Activated CD4-positive, CD25-positive, alpha-beta regulatory T cell treated with anti-CD3 and anti-CD28 coated beads, Interleukin-2, amount 50 U/mL, for 24 hours (primary cell): ENCODE results near the gene NOD1.
"Not testable (repeated sequence)": the region's sequence is repeated elsewhere in the genome, so short reads cannot be mapped to it uniquely, and the experiment has no call there.

ENCODE experiments used
- ATAC-seq, 2 donors: fragments of 150-1000 bp; cut with Tn5 transposase; one replicate each; pipeline ENCODE4 v1.10.0; 2021; ENCODE audit warnings: mild to moderate bottlenecking in 1 of 2, moderate library complexity in 1 of 2

NOD1 gene

DNA sequence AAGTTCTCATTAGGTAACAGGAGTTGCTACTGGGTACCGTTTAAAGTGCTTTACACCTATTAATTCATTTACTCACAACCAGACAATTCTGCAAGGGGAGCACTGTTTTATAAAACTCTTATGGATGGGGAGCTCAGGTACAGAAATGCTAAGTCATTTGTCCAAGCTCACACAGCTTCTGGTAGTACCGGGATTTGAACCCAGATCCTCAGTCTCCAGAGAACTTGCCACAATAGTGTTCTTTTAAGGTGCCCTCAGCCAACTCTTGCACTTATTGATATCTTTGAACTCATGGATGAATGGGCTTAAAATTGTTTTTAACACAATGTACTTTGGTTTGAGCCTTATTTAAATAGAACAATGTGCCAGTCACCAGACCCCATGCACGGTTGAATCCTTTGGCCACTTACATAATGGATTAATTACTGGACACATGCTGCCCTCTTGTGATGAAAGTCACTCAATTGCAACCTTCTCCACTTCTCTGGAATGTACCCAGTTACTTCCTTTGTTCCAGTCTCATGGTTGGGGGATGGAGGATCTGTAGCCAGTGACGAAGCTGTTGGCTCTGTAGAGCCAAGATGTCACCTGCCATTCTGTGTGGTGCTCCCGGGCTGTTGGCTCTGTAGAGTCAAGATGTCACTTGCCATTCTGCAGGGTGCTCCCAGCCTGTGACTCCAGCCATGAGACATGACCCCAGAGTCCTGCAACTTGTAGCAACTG lies 65.6 kb downstream of the NOD1 start:
- no peak for ATAC-seq

DNA sequence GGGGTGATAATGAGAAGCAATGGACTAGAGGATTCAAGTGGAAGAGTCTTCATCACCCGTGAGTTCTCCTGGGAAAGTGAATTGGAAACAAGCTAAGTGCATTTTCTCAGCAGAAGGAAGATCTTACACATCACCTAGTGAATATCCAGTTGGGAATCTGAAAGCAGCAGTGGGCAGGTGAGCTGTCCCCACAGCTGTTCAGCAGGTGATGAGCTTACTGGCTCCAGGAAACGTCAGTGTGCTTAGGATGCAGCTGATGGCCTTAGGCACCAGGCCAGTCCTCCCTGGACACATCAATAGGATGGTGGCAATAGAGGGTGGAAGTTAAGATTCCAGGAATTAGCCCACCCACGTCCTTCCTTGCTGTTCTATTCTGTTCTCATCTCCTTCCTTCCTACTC lies 66.7 kb downstream of the NOD1 start:
- no peak for ATAC-seq

DNA sequence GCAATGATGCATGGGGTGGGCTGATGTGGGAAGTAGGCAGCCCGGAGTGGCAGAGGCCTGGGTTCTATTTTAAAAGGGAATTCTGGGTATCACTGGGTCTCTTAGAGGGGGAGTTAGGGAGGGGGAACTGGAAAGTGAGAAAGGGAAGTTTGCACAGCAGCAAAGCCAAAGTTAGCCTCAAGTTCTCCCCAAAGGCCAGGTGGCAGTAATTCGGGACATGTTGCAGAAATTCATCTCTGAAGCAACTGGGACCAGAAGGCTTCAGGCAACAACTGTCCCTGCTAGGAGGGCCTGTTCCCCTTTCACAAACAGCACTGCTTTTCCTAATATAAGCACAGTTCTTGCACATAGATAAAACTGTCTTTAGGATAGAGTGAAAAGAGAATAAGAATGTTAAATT lies 67.4 kb downstream of the NOD1 start:
- no peak for ATAC-seq

DNA sequence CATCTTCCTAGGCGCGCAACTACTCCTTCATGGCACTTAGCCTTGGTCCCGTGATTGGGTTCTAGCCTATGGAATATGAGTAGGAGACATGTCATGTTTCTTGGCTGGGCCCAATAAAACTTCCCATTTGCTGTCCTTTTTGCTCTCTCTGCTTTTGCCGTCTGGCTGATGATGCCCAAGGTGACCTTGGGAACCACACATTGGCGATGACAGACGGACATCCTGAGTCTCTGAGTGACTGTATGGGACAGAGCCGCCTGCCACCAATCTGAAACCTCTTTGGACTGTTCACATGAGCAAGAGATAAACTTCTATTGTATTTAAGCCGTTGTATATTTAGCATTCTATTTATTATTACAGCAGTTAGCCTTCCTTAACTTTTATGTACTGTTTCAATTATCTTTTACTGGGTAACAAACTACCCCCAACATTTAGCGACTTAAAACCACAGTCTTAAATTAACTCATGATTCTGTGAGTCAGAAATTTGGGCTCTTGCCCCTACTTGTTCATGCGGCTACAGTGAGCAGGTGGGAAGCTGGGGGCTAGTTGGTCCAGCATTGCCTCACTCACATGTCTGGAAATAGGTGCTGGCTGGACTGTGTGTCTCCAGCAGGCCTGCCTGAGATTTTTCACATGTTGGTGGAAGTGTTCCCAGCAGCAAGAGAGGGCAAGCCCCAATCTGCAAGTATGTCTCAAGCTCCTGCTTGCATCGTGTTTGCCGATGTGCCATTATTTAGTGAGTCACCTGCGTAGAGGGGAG lies 71.7 kb downstream of the NOD1 start:
- ATAC-seq, result no peak

DNA sequence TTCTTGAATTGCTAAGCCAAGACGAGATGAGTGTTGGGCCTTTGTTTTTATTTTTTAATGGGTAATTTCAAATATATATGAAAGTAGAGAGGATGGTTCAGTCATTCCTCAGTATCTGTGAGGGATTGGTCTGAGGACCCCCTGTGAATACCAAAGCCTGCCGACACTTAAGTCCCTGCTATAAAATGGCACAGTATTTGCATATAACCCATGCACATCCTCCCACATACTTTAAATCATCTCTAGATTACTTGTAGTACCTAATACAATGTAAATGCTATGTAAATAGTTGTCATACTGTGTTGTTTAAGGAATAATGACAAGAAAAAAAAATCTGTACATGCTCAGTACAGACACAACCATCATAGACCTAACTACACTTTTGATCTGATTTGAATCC lies 73.4 kb downstream of the NOD1 start:
- ATAC-seq, result no peak

DNA sequence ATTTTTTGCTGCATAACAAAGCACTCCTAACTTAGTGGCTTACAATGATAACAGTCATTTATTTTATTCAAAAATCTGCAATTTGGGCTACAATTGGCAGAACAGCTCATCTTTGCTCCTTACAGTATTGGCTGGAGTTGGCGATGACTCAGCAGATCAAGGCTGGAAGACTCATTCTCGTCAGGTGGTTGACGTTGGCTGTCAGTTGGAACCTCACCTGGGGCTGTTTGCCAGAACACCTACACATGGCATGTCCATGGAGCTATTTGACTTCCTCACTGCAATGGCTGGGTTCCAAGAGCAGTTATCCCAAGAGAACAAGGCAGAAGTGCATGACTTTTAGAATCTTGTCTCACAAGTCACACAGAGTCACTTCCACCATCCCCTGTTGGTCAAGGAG lies 75.1 kb downstream of the NOD1 start:
- no peak for ATAC-seq

DNA sequence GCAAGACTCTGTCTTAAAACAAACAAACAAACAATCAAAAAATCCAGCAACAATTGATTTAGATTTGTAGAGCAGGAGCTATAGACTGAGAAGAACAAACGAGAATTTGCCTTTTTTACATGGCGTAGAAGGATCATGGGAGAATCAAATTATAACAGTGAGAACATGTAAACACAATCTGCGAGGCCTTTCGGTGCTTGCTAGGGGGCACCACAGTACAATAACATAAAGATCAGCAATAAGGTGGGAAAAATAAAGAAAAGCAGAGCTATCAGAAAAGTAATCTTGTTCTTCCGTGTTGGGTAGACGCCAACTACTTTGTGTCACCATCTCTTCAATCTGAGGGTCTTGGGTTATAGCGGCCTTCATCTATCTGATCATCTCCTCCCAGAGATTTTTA lies 82.2 kb downstream of the NOD1 start:
- ATAC-seq, result no peak

DNA sequence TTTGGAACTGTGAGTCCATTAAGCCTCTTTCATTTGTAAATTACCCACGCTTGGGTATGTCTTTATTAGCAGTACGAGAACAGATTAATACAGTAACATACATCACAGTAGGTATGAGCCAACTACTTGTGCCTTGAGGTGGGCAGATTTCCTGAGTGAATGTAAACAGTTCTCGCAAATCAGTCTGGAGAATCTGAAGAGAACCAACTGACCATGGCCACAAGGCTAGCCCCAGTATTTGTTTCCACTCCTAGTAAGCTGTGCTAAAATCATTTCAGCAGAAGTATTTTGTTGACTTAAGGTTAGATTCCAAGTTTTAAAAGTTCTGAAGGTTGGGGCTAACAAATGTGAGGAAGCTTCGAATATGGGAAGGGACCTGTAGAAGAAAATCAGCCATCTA lies 82.9 kb downstream of the NOD1 start:
- no peak for ATAC-seq

DNA sequence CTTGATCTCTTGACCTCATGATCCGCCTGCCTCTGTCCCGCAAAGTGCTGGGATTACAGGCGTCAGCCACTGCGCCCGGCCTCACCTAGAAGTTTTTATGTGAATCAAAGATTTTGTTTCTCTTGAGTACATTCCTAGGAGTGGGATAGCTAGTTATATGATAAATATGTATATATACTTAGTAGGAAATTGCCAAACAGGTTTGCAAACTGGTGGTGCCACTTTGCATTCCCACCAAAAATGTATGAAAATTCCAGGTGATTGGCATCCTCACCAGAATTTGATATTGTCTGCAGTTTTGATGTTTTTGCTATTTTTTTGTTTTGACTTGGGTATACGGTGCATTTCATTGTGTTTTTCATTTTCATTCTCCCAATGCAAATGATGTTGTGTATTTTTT lies 86.8 kb downstream of the NOD1 start:
- ATAC-seq, result no peak

DNA sequence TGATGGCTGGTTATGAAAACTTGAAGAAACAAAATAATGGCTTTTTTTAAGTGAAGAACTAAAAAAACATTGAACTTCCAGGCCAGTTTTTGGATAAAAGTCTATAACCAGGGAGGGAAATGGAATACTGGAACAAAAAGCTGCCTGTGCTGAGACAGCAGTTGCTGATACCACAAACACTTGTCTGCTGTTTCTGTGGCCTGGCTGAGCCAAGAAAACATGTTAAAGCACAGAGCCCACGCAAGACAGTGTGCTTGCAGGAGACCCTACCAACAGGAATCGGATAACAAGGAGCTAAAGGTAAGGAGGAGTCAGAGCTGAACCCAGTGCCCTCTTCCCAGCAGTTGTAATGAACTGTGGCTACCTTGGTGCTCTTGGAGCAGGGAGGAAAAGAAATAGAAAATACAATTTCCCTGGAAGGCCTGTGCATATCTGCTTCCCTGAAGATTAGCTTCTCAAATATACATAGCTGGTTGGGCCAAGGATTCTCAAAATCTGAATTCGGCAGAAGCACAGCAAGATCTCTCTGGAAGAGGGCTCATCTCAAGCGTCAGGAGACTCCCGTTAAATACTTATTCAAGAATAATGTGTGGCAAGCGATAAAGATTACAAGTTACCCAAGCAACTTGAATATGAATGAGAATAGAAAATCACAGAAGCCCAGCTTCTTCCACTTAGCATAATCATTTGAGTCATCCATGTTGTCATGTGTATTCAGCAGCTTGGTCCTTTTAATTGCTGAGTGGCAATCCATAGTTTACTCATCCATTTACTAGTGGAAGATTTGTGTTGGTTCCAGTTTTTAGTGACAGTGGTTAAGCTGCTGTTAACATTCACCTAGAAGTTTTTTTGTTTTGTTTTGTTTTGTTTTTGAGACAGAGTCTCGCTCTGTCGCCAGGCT lies 87.6 kb downstream of the NOD1 start:
- ATAC-seq, result no peak

DNA sequence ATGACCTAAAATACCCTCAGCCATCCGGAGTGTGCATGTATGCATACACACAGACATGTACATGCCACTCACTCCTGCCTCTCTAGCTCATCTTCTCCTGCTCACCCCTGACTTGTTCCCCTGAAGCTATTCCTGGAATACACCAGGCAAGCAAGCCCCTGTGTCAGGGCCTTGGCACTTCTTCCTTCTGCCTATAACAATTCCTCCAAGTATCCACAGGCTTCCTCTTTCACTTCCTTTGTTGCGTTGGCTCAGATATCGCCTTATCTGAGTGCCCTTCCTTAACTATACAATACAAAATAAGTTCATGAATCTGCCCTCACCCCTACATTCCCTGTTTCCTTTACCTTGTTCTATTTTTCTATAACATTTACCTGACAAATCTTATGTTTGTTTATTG lies 88.8 kb downstream of the NOD1 start:
- no peak for ATAC-seq

DNA sequence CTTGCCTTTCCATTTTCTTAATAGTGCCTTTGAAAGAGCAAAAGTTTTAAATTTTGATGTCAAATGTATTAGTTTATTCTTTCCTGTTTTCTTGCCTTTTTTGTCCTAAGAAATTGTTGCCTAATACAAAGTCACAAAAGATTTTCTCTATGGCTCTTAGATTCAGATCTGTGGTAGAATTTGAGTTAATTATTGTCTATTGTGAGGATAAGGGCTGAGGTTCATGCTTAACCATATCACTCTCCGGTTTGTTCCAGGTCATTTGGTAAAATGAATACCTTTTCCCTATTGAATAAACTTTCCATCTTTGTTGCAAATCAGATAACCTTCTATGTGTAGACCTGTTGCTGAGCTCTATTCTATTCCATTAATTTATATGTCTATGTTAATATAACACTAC lies 96.0 kb downstream of the NOD1 start:
- no peak for ATAC-seq

DNA sequence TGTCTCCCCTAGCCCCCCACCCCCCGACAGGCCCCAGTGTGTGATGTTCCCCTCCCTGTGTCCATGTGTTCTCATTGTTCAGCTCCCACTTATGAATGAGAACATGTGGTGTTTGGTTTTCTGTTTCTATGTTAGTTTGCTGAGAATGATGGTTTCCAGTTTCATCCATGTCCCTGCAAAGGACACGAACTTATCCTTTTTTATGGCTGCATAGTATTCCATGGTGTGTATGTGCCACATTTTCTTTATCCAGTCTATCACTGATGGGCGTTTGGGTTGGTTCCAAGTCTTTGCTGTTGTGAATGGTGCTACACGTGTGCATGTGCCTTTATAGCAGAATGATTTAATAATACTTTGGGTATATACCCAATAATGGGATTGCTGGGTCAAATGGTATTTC lies 97.8 kb downstream of the NOD1 start:
- not testable (repeated sequence) for ATAC-seq

DNA sequence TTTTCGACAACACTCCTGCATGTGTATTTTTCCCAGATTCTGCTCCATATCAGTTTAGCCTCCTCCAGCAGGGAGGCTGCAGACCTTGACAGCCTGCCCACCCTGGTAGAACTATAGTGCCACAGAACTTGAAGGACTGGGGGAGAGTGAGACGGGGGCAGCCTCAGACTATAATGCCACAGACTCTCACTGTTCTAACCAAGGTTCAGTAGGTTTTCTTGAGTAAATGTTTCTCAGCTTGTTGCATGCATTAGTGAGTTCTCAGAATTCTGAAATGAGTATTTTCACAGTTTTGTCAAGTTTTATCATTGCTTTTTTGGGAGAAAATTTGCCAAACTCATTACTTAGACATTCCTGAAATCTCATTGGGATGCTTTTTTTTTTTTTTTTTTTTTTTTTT lies 98.3 kb downstream of the NOD1 start:
- no peak for ATAC-seq

DNA sequence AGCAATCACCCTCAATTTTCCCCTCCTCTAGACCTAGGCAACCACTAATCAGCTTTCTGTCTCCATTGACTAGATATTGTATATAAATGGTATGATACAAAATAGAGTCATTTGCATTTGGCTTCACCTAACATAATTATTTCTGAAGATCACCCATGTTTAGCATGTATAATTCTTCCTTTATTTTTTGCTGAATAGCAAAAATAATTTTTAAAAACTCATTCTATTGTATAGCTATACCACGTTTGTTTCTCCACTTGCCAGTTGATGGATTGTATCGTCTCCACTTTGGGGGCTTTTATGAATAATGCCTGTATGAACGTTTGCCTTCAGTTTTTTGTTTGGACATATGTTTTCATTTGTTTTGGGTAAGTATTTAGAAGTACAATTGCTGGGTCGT lies 98.8 kb downstream of the NOD1 start:
- no peak for ATAC-seq

DNA sequence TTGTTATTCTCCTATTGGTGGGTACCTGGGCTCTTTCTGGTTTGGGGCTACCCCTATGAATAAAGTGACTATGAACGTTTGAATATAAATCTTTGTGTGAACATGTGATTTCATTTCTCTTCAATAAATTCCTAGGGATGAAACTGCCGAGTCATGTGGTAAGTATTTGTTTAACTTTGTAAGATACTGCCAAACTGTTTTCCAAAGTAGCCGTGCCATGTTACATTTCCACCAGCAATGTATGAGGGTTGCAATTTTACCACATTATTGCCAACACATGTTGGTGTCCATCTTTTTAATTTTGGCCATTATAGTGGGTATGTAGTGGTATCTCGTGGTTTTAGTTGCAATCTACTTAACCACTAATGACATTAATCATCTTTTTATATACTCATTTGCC lies 99.5 kb downstream of the NOD1 start:
- ATAC-seq, result no peak

DNA sequence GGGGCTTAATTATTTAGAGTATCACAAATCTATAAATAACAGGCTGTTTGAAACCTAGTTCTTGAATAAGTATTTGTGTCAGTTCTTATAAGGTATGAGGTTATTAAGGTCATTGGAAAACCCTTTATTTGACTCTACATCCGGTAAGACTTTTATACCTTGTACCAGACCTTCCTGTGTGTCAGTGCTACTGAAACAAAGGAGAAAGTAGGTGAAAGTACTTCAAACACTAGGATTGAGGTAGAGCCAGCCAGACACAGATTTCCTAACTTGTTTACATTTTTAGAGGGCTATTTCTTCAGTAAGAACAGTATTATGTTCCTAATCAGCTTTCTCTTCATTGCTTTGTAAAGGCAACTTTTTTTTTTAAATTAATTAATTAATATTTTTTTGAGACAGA lies 100.3 kb downstream of the NOD1 start:
- no peak for ATAC-seq
